ENCODE measurements around the gene DZIP1.
A peak's percentile ranks its signal among the peaks of the same experiment; 100 is the strongest.
"Not testable (repeated sequence)": the region's sequence is repeated elsewhere in the genome, so short reads cannot be mapped to it uniquely, and the experiment has no call there.

The DZIP1 gene

GRCh38 chr13:95644601-95645052 lies at the start of gene DZIP1:
Gene DZIP1, minus strand, starts transcription at chr13:95644706. Its CDS starts 2,677 bp downstream, at chr13:95642029.
- peak; percentile 88 for DNase-seq (ENCODE audit: low read depth)

GRCh38 chr13:95690986-95691385 lies 46.5 kb upstream of the DZIP1 start:
- DNase-seq (ENCODE audit: low read depth) = not testable (repeated sequence)

GRCh38 chr13:95689582-95689926 lies 45.0 kb upstream of the DZIP1 start:
- DNase-seq (ENCODE audit: low read depth) = no peak

- DNase-seq (ENCODE audit: low read depth) = not testable (repeated sequence)
Observed at GRCh38 chr13:95684960-95685359, 40.5 kb upstream of the DZIP1 start.

- DNase-seq (ENCODE audit: low read depth) = no peak
Observed at GRCh38 chr13:95684418-95684817, 39.9 kb upstream of the DZIP1 start.

GRCh38 chr13:95679722-95680121 lies 35.2 kb upstream of the DZIP1 start:
- DNase-seq (ENCODE audit: low read depth) = no peak

- DNase-seq (ENCODE audit: low read depth) = no peak
Observed at GRCh38 chr13:95678967-95679366, 34.5 kb upstream of the DZIP1 start.

- DNase-seq (ENCODE audit: low read depth) = peak; percentile 59
Observed at GRCh38 chr13:95677564-95678266, 33.2 kb upstream of the DZIP1 start.

GRCh38 chr13:95676762-95677563 lies 32.5 kb upstream of the DZIP1 start, which contains the start of gene DNAJC3:
Gene DNAJC3, plus strand, starts transcription at chr13:95677139. Its CDS starts 117 bp downstream, at chr13:95677256.
- peak; percentile 98 for DNase-seq (ENCODE audit: low read depth)

- peak; percentile 48 for DNase-seq (ENCODE audit: low read depth)
Observed at GRCh38 chr13:95676105-95676761, 31.7 kb upstream of the DZIP1 start.

GRCh38 chr13:95671597-95671996 lies 27.1 kb upstream of the DZIP1 start:
- no peak for DNase-seq (ENCODE audit: low read depth)

- not testable (repeated sequence) for DNase-seq (ENCODE audit: low read depth)
Observed at GRCh38 chr13:95667235-95667634, 22.7 kb upstream of the DZIP1 start.

GRCh38 chr13:95660981-95661581 lies 16.6 kb upstream of the DZIP1 start:
- DNase-seq (ENCODE audit: low read depth) = peak; percentile 70

- no peak for DNase-seq (ENCODE audit: low read depth)
Observed at GRCh38 chr13:95659500-95659899, 15.0 kb upstream of the DZIP1 start.

GRCh38 chr13:95656386-95657015 lies 12.0 kb upstream of the DZIP1 start:
- DNase-seq (ENCODE audit: low read depth) = no peak

- no peak for DNase-seq (ENCODE audit: low read depth)
Observed at GRCh38 chr13:95652821-95653220, 8.3 kb upstream of the DZIP1 start.

GRCh38 chr13:95652244-95652764 lies 7.8 kb upstream of the DZIP1 start:
- no peak for DNase-seq (ENCODE audit: low read depth)

GRCh38 chr13:95650696-95651095 lies 6.2 kb upstream of the DZIP1 start:
- DNase-seq (ENCODE audit: low read depth) = no peak

GRCh38 chr13:95647321-95647720 lies 2.8 kb upstream of the DZIP1 start:
- peak; percentile 55 for DNase-seq (ENCODE audit: low read depth)

GRCh38 chr13:95643936-95644598 lies 439 bp downstream of the DZIP1 start:
- DNase-seq (ENCODE audit: low read depth) = peak; percentile 57

- peak; percentile 55 for DNase-seq (ENCODE audit: low read depth)
Observed at GRCh38 chr13:95643571-95643935, 953 bp downstream of the DZIP1 start.

Measured in EH (cell line).